ENCODE results near the gene FA2H.

FA2H gene

DNA sequence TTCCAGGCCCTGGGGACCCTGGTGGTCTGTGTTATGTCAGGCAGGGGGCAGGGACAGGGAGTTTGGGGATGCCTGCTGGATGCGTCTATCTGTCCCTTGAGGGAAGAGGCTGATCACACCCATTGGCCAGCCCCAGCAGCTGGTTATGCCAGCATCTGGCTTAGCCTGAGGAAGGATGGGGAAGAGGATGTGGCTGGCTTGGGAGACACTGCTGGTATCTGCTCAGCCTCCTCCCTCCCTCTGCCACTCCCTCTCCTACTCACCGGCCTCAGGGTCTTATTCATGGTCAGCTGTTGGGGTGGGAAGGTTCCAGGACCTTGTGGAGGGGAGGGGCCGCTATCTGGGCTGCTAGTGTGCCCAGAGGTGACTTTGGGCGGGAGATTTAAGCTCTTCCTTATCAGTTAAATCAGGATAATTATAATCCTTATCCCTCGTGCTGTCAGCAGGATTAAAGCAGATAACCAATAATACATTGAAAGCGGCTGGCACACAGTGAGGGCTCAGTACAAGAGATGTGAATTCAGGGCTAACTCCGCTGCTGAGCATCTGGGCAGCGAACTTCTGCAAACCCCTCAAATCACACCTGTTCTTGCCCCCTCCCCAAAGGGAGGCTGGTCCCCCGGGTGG lies 38.0 kb downstream of the FA2H start:
- H3K27ac ChIP-seq = no peak overlapping the region
- H3K4me3 ChIP-seq (ENCODE audit: low read depth, low read length) = no peak overlapping the region

DNA sequence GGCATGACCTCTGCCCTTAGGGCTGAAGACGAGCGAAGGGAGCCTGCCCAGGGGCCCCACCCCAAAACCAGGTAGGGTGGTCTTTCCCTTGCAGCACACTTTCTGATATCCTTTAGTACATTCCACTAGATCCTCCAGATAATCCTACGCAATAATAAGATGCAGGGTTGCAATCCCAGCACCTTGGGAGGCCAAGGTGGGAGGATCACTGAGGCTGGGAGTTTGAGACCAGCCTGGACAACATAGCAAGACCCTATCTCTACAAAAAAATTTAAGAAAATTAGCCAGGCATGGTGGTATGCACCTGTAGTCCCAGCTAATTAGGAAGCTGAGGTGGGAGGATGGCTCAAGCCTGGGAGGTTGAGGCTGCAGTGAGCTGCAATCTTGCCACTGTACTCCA lies 39.1 kb downstream of the FA2H start:
- H3K27ac ChIP-seq = no peak overlapping the region
- H3K27me3 ChIP-seq (ENCODE audit: insufficient read depth, low read depth, severe bottlenecking) = peaks cover 9% of the 10 kb centered on the region
- TF ChIP-seq, protein P1, sequence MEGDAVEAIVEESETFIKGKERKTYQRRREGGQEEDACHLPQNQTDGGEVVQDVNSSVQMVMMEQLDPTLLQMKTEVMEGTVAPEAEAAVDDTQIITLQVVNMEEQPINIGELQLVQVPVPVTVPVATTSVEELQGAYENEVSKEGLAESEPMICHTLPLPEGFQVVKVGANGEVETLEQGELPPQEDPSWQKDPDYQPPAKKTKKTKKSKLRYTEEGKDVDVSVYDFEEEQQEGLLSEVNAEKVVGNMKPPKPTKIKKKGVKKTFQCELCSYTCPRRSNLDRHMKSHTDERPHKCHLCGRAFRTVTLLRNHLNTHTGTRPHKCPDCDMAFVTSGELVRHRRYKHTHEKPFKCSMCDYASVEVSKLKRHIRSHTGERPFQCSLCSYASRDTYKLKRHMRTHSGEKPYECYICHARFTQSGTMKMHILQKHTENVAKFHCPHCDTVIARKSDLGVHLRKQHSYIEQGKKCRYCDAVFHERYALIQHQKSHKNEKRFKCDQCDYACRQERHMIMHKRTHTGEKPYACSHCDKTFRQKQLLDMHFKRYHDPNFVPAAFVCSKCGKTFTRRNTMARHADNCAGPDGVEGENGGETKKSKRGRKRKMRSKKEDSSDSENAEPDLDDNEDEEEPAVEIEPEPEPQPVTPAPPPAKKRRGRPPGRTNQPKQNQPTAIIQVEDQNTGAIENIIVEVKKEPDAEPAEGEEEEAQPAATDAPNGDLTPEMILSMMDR (IDR thresholded peaks at IDR 0.05; ENCODE audit: low read depth, low read length) = no peak
- H3K9me3 ChIP-seq (ENCODE audit: severe bottlenecking) = no peaks in the 10 kb centered on the region
- no peak for DNase-seq
- H3K36me3 ChIP-seq = no peaks in the 10 kb centered on the region
- no peak overlapping the region for H3K4me3 ChIP-seq (ENCODE audit: low read depth, low read length)

More for the DNA sequence above, 38.0 kb downstream of the FA2H start:
- peak; percentile 88 for DNase-seq
- TF ChIP-seq, protein P1 (IDR thresholded peaks at IDR 0.05; ENCODE audit: low read depth, low read length) = no peak
- H3K36me3 ChIP-seq = no peaks in the 10 kb centered on the region
- peaks cover 9% of the 10 kb centered on the region for H3K27me3 ChIP-seq (ENCODE audit: insufficient read depth, low read depth, severe bottlenecking)
- H3K9me3 ChIP-seq (ENCODE audit: severe bottlenecking) = no peaks in the 10 kb centered on the region

DNA sequence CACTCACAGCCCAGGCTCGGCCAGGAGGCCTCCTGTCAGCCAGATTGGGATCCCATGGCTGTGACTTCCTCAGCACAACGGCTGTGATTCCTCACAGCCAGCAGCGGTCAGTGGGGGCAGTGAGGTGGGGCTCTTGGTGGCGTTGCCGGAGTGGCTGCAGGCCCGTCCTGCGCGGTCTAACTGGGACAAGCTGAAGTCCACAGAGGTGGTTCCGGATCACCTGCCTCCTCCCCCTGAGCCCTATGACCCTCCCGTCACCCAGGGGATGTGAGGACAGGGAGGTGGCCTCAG lies 39.5 kb downstream of the FA2H start:
- Histone ChIP-seq H3K27me3 (ENCODE audit: insufficient read depth, low read depth, severe bottlenecking) (peaks cover 9% of the 10 kb centered on the region), H3K4me3 (ENCODE audit: low read depth, low read length) (no peak overlapping the region), H3K27ac (no peak overlapping the region), H3K36me3 (no peaks in the 10 kb centered on the region), H3K9me3 (ENCODE audit: severe bottlenecking) (no peaks in the 10 kb centered on the region)
- TF ChIP-seq, protein P1 (IDR thresholded peaks at IDR 0.05; ENCODE audit: low read depth, low read length) = no peak
- no peak for DNase-seq

DNA sequence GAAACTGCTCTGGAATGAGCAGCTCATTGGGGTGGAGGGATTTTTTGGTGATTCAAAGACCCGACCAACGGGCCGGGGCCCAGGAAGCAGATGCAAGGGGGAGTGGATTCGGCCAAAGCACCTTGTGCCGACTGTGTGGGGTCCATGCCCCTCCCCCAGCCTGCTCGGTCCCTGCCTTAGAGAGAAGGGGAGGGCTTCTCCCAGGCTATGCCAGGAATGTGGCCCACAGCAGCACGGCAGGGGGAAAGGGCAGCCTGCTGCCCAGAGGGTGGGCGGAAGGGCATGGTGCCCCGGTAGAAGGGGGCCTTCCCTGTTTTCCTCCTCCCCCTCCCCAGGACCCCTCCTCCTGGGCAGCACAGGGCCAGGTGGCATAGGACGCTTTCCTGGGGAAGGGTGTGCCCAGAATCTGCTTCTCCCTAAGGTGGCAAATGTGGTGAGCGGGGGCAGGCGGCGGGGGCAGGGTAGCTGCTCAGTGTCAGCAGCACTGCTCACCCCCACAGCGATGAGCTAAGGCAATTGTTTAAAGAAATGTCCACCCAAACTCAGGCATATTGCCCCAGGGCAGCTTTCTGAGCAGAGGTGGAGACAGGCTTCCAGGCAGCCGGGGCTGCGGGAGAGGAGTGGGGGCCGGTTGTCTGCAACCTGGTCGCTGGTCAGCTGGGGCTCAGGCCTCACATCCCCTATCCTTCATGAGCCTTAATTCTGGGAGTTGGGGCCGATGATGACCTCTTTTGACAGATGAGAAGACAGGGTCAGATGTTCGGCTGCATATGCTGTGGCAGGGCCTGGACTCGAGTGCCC lies 40.1 kb downstream of the FA2H start:
- DNase-seq = no peak
- no peaks in the 10 kb centered on the region for H3K9me3 ChIP-seq (ENCODE audit: severe bottlenecking)
- H3K27ac ChIP-seq = no peak overlapping the region
- peaks cover 9% of the 10 kb centered on the region for H3K27me3 ChIP-seq (ENCODE audit: insufficient read depth, low read depth, severe bottlenecking)
- TF ChIP-seq, protein P1 (IDR thresholded peaks at IDR 0.05; ENCODE audit: low read depth, low read length) = no peak
- no peaks in the 10 kb centered on the region for H3K36me3 ChIP-seq
- H3K4me3 ChIP-seq (ENCODE audit: low read depth, low read length) = no peak overlapping the region

DNA sequence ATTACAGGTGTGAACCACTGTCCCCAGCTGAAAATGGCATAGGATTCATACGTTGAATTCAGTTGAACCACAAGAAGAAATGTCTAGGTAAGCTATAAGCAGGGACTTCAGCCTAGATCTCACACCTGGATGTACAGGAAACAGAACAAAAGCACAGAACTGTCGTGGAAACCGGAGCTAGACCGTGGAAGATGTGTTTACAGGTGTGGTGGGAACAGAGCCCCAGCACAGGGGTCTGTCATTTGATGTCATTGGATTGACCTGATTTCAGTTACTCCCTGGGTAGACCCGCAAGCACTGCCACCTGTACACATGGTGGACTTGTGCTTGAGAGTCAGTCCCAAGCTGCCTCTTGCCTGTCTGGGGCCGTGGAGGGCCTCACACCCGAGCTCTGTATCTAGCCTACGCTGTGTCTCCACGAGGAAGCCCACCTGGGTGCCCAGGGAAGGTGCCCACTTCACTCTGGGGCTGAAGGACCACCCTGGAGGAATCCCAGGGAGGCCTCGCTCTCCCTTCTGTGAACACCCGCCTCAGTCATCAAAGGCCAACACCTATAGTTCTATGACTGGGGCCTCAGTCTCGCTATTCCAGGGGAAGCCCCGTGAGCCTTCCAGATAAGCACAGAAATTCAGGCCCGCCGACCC lies 41.8 kb downstream of the FA2H start:
- TF ChIP-seq, protein P1 (IDR thresholded peaks at IDR 0.05; ENCODE audit: low read depth, low read length) = no peak
- Histone ChIP-seq H3K36me3 (no peaks in the 10 kb centered on the region), H3K9me3 (ENCODE audit: severe bottlenecking) (no peaks in the 10 kb centered on the region), H3K27ac (no peak overlapping the region), H3K27me3 (ENCODE audit: insufficient read depth, low read depth, severe bottlenecking) (peaks cover 9% of the 10 kb centered on the region), H3K4me3 (ENCODE audit: low read depth, low read length) (no peak overlapping the region)
- DNase-seq = no peak

Measured in WERI-Rb-1 (cell line).